Adrenal gland (tissue), 5 donors: ENCODE data around the gene SNX24.

Source experiments
- CTCF ChIP-seq, 6 experiments: fragments of 450-650 bp in 4 of 6; fragments of 200-600 bp in 2 of 6; sonication (generic) in 1 of 6; IDR thresholded peaks; 1 replicate in 5 of 6; 2 replicates in 1 of 6; pipeline versions ENCODE4 v1.5.1 to v1.8.0; 2016 to 2021; ENCODE audit warnings: antibody characterized with exemption in 6 of 6, mild to moderate bottlenecking in 2 of 6, moderate library complexity in 1 of 6
- POLR2A ChIP-seq, 2 donors: fragments of 450-650 bp; IDR thresholded peaks; one replicate each; pipeline ENCODE4 v1.6.1; 2017; ENCODE audit warnings: antibody characterized with exemption in 2 of 2, mild to moderate bottlenecking in 2 of 2, moderate library complexity in 1 of 2
- donor health status: DM: no; HTN: no; CAD: no.

GRCh38 chr5:122835681-122836080, 9.7 kb upstream of the SNX24 start:
- TF ChIP-seq CTCF (IDR thresholded peaks at IDR 0.05): no peak
- TF ChIP-seq POLR2A (IDR thresholded peaks at IDR 0.05): no peak
